Lower lobe of right lung (tissue), 2 donors: Measurements from ENCODE around the gene GOLGA3. TPM values are rescaled to one million over a fixed set of nuclear protein-coding genes. Genes with fewer than 3 reads are reported as not detected.
"Not testable (repeated sequence)": the region's sequence is repeated elsewhere in the genome, so short reads cannot be mapped to it uniquely, and the experiment has no call there.

Experiments
- ATAC-seq, 2 donors: fragments of 200-7000 bp; cut with Tn5 transposase; one replicate each; pipeline ENCODE4 v1.9.1; 2020 to 2022; ENCODE audit warnings: mild to moderate bottlenecking in 2 of 2, moderate library complexity in 2 of 2
- DNase-seq: peaks from one replicate; pipeline ENCODE4 v3.0.0-alpha.2; 2020
- H3K27ac ChIP-seq: fragments of 200-600 bp; one replicate; pipeline ENCODE4 v1.8.0; 2022
- H3K27me3 ChIP-seq: fragments of 200-600 bp; one replicate; pipeline ENCODE4 v1.8.0; 2022; ENCODE audit warnings: low read depth
- H3K36me3 ChIP-seq: fragments of 200-600 bp; one replicate; pipeline ENCODE4 v1.8.0; 2022; ENCODE audit warnings: mild to moderate bottlenecking
- H3K4me1 ChIP-seq: fragments of 200-600 bp; one replicate; pipeline ENCODE4 v1.8.0; 2022
- H3K4me3 ChIP-seq: fragments of 200-600 bp; one replicate; pipeline ENCODE4 v1.8.0; 2022; ENCODE audit warnings: mild to moderate bottlenecking
- H3K9me3 ChIP-seq: fragments of 200-600 bp; one replicate; pipeline ENCODE4 v1.8.0; 2022
- intact Hi-C: fragments of 100-400 bp; cut with DNase I; formaldehyde crosslinking; loops from one replicate; pipeline ENCODE4 v1.11.0; 2022
- total RNA-seq: library from RNA; stranded (reverse); fragmentation: NEBNext Ultra II Directional; extraction: Animal tissue kit (Norgen Biotek cat#: 25700); gene quantifications from one replicate; pipeline ENCODE4 v1.2.1, GENCODE V29; 2021
- TF ChIP-seq, protein P1 (sequence below): fragments of 200-600 bp; IDR thresholded peaks from one replicate; pipeline ENCODE4 v1.8.0; 2022; ENCODE audit warnings: antibody characterized with exemption, mild to moderate bottlenecking
- donor health status: DM: no; HTN: yes; CAD: no; lungs with severe emphysema.

The GOLGA3 gene
- total RNA-seq, 1 donor from 2014 or later, result 59.7 TPM

DNA sequence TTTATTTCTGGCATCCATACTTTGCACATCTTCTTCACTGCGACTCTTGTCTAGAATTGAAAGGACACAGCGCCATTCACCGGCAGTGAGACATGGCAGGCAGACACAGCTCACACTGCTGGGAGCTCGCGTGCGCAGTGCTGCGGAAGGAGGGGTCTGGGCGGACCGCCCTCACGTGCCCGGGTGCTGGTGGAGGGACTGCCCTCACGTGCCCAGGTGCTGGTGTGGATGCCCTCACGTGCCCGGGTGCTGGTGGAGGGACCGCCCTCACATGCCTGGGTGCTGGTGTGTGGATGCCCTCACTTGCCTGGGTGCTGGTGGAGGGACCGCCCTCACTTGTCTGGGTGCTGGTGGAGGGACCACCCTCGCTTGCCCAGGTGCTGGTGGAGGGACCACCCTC, 27.9 kb upstream of the GOLGA3 start:
- H3K27me3 ChIP-seq, result no peaks in the 10 kb centered on the region
- H3K4me3 ChIP-seq, result no peak overlapping the region
- no peak overlapping the region for H3K27ac ChIP-seq
- TF ChIP-seq, protein P1, sequence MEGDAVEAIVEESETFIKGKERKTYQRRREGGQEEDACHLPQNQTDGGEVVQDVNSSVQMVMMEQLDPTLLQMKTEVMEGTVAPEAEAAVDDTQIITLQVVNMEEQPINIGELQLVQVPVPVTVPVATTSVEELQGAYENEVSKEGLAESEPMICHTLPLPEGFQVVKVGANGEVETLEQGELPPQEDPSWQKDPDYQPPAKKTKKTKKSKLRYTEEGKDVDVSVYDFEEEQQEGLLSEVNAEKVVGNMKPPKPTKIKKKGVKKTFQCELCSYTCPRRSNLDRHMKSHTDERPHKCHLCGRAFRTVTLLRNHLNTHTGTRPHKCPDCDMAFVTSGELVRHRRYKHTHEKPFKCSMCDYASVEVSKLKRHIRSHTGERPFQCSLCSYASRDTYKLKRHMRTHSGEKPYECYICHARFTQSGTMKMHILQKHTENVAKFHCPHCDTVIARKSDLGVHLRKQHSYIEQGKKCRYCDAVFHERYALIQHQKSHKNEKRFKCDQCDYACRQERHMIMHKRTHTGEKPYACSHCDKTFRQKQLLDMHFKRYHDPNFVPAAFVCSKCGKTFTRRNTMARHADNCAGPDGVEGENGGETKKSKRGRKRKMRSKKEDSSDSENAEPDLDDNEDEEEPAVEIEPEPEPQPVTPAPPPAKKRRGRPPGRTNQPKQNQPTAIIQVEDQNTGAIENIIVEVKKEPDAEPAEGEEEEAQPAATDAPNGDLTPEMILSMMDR, result no peak
- intact Hi-C loops, result no loop called here
- DNase-seq, result no peak
- no peak for ATAC-seq
- no peaks in the 10 kb centered on the region for H3K4me1 ChIP-seq
- peaks cover 98% of the 10 kb centered on the region for H3K36me3 ChIP-seq
- H3K9me3 ChIP-seq, result no peaks in the 10 kb centered on the region

DNA sequence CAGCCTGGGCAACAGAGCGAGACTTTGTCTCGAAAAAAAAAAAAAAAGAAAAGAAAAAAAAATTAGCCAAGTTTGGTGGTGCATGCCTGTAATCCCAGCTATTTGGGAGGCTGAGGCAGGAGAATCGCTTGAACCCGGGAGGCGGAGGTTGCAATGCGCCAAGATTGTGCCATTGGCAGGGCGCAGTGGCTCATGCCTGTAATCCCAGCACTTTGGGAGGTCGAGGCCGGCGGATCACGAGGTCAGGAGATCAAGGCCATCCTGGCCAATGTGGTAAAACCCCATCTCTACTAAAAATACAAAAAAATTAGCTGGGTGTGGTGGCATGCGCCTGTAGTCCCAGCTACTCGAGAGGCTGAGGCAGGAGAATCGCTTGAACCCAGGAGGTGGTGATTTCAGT, 26.5 kb upstream of the GOLGA3 start:
- DNase-seq, H3K9me3 ChIP-seq, H3K27me3 ChIP-seq, H3K27ac ChIP-seq, H3K4me3 ChIP-seq, intact Hi-C loops, H3K4me1 ChIP-seq, ATAC-seq: not testable (repeated sequence)
- H3K36me3 ChIP-seq, result peaks cover 98% of the 10 kb centered on the region

DNA sequence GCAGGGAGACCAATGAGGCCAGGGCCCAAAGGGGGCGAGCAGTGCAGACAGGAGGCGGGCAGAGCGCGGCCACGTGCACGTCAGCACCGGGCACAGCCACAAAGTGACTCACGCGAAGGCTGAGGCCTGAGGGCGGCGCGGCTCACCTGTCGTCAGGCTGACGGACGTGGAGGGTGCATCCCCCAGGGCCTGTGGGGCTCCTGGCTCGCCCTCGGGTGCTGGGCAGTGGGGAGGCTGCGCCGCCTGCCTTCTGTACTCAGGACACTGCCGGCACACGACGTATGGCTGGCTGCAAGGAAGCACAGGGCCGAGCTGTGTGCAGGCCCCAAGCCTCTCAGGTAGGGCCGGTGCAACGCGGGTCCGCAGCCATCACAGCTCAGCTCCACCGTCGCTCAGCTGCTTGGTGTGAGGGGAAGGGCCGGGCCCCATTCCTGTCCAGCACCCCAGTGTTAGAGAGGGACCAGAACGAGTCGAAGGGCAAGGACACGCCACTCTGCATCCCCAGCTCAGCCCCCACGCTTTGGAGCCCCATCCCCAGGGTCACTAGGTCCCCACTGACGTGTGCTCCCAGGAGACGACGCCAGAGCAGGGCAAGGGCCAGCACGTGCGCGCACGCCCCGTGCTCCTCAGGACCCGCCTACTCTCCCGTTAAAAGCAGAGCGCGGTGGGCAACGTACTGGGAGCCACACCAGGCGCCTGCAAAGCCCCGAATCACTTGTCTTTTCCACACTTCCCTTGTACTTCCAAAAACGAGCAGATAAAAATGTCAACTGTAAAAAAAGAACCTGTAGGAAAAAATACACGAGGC, 24.8 kb upstream of the GOLGA3 start:
- Histone ChIP-seq H3K27ac (no peak overlapping the region), H3K36me3 (peaks cover 98% of the 10 kb centered on the region), H3K4me3 (no peak overlapping the region), H3K4me1 (no peaks in the 10 kb centered on the region), H3K9me3 (no peaks in the 10 kb centered on the region), H3K27me3 (no peaks in the 10 kb centered on the region)
- intact Hi-C loops, result no loop called here
- TF ChIP-seq, protein P1, result no peak
- DNase-seq, result no peak
- no peak for ATAC-seq

DNA sequence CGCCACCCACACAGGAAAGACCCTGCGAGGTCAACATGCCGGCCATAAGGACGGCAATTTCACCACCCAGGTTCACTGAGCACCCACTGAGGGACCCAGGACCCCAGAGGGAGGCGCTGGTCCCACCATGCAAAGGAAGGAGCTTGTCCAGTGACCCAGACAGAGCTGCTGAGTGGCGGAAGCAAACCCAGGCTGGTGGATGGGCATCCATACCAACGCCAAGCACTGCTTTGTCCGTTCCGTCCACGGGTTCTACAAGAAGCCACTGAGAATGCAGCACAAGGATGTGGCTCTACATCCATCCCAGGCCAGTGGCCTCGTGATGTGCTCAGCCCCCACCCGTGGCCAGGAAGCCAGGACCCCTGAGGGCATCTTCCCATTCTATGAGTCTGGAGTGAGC, 23.8 kb upstream of the GOLGA3 start:
- Histone ChIP-seq H3K27ac (no peak overlapping the region), H3K4me3 (no peak overlapping the region), H3K27me3 (no peaks in the 10 kb centered on the region), H3K9me3 (no peaks in the 10 kb centered on the region), H3K36me3 (peaks cover 98% of the 10 kb centered on the region), H3K4me1 (no peaks in the 10 kb centered on the region)
- intact Hi-C loops, result no loop called here
- ATAC-seq (no peak), DNase-seq (no peak)
- TF ChIP-seq, protein P1, result no peak

DNA sequence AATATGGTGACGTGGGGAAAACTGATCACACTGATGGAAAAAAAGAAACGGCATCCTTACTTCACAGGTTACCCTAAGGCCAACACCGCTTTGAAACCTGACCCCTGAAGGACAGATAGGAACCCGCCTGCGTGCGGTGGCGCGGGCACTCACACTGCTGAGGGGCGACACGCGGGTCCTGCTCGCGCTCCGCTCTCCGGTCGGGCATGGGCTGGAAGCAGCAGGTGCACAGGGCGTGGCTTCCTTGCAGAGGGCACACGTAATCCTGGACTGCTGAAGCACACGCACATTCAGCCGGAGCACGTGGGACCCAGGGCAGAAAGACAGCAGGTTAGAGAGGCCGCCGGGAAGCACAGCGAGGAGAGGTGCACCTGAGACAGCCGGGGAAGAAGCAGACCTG, 22.8 kb upstream of the GOLGA3 start:
- no peaks in the 10 kb centered on the region for H3K9me3 ChIP-seq
- ATAC-seq (no peak), DNase-seq (no peak)
- TF ChIP-seq, protein P1, result no peak
- intact Hi-C loops, result no loop called here
- no peaks in the 10 kb centered on the region for H3K27me3 ChIP-seq
- H3K27ac ChIP-seq, result no peak overlapping the region
- H3K4me1 ChIP-seq, result no peaks in the 10 kb centered on the region
- peaks cover 100% of the 10 kb centered on the region for H3K36me3 ChIP-seq
- H3K4me3 ChIP-seq, result no peak overlapping the region

DNA sequence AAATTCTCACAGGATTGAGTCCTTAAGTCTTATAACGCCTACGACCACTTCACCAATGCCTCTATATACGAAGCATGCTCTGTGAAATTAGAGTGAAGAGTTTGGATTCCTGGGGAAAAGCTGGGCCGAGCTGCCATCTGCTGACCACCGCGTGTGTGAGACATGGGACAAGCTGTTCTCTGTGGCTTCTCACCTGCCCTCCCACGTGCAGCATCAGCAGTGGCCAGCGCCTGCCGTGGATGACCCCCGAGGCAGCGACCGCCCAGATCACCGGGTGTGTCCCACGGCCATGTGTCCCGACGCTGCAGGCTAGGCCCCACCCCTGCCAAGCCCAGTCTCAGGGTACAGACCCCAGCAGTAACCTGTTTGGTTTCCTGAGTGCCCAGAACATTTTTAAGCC, 21.6 kb upstream of the GOLGA3 start:
- H3K9me3 ChIP-seq, result no peaks in the 10 kb centered on the region
- DNase-seq (no peak), ATAC-seq (no peak)
- no peaks in the 10 kb centered on the region for H3K27me3 ChIP-seq
- intact Hi-C loops, result no loop called here
- H3K36me3 ChIP-seq, result peaks cover 96% of the 10 kb centered on the region
- no peak overlapping the region for H3K27ac ChIP-seq
- TF ChIP-seq, protein P1, result no peak
- H3K4me1 ChIP-seq, result no peaks in the 10 kb centered on the region
- H3K4me3 ChIP-seq, result no peak overlapping the region
